A549 (cell line): ENCODE results near the gene ELP5. TPM values are rescaled to one million over a fixed set of nuclear protein-coding genes. Genes with fewer than 3 reads are reported as not detected.

ENCODE experiments used
- ATAC-seq, 2 experiments: fragments of 200-7000 bp in 1 of 2; fragments of >200 bp in 1 of 2; cut with Nextera tagmentation in 1 of 2; cut with Tn5 transposase in 1 of 2; 3 replicates each; pipeline versions ENCODE4 v1.8.0 to v1.9.1; 2018 to 2020; ENCODE audit warnings: mild to moderate bottlenecking in 1 of 2, moderate library complexity in 1 of 2
- CTCF ChIA-PET: fragments of 300-600 bp; sonication (Branson Sonifier 250); formaldehyde crosslinking; extraction: SDS; loops from one replicate; lab custom pipeline; 2021; ENCODE audit warnings: antibody characterized with exemption, inconsistent platforms; lab: Yijun Ruan, JAX
- POLR2A ChIA-PET: fragments of 350-600 bp; formaldehyde crosslinking; extraction: SDS; loops from one replicate; lab custom pipeline; 2021; ENCODE audit warnings: antibody characterized with exemption, inconsistent platforms; lab: Yijun Ruan, JAX
- DNase-seq, 2 experiments: peaks; one replicate each; pipeline versions ENCODE4 v3.0.0 to v3.0.0-alpha.2; 2011 to 2016; ENCODE audit warnings: low read depth in 1 of 2, low spot score in 1 of 2
- FAIRE-seq: peaks from 2 replicates; lab custom pipeline; 2011; peaks lifted over from hg19 to GRCh38; lab: Jason Lieb, UNC
- H3K27ac ChIP-seq, 2 experiments: fragments of >200 bp; sonication (Bioruptor Twin); formaldehyde crosslinking; 3 replicates each; pipeline ENCODE4 v1.5.1; 2016 to 2017
- H3K4me1 ChIP-seq: fragments of >200 bp; sonication (Bioruptor Twin); formaldehyde crosslinking; 3 replicates; pipeline ENCODE4 v1.6.1; 2016
- H3K4me2 ChIP-seq: fragments of >200 bp; sonication (Bioruptor Twin); formaldehyde crosslinking; 3 replicates; pipeline ENCODE4 v1.6.1; 2016
- H3K4me3 ChIP-seq: fragments of >200 bp; sonication (Bioruptor Twin); formaldehyde crosslinking; 3 replicates; pipeline ENCODE4 v1.5.1; 2016
- H3K9me3 ChIP-seq: fragments of >200 bp; sonication (Bioruptor Twin); formaldehyde crosslinking; 3 replicates; pipeline ENCODE4 v1.6.1; 2016
- CEBPB ChIP-seq, 2 experiments: fragments of >200 bp in 1 of 2; sonication (Bioruptor Twin) in 1 of 2; formaldehyde crosslinking in 1 of 2; IDR thresholded peaks; 2 replicates each; pipeline ENCODE4 v1.6.1; 2012 to 2016
- CHD2 ChIP-seq: fragments of 150-350 bp; IDR thresholded peaks from 2 replicates; pipeline ENCODE4 v1.6.1; 2014; ENCODE audit warnings: low read length; ENCODE audit not compliant: partially characterized antibody
- CHD4 ChIP-seq: fragments of 200-600 bp; sonication (generic); IDR thresholded peaks from 2 replicates; pipeline ENCODE4 v1.6.1; 2016; ENCODE audit warnings: antibody characterized with exemption, mild to moderate bottlenecking, borderline replicate concordance
- CTCF ChIP-seq: fragments of >200 bp; sonication (Bioruptor Twin); formaldehyde crosslinking; IDR thresholded peaks from 3 replicates; pipeline ENCODE4 v1.5.1; 2016
- E2F6 ChIP-seq: IDR thresholded peaks from 2 replicates; pipeline ENCODE4 v1.6.1; 2012; ENCODE audit warnings: low read depth, borderline replicate concordance
- EP300 ChIP-seq, 2 experiments: fragments of >200 bp; sonication (Bioruptor Twin); formaldehyde crosslinking; IDR thresholded peaks; 2 replicates in 1 of 2; 3 replicates in 1 of 2; pipeline ENCODE4 v1.6.1; 2016 to 2017
- FOSL2 ChIP-seq, 2 experiments: fragments of 450-650 bp in 1 of 2; fragments of >200 bp in 1 of 2; sonication (Bioruptor Twin) in 1 of 2; formaldehyde crosslinking; IDR thresholded peaks; 2 replicates each; pipeline versions ENCODE4 v1.5.0 to v1.6.1; 2016 to 2020; ENCODE audit warnings: mild to moderate bottlenecking in 1 of 2, moderate library complexity in 1 of 2
- GATA3 ChIP-seq: IDR thresholded peaks from 2 replicates; pipeline ENCODE4 v1.6.1; 2012; ENCODE audit warnings: borderline replicate concordance
- MAX ChIP-seq: IDR thresholded peaks from 2 replicates; pipeline ENCODE4 v1.6.1; 2012
- MYC ChIP-seq: IDR thresholded peaks from 2 replicates; pipeline ENCODE4 v1.6.1; 2012; ENCODE audit warnings: mild to moderate bottlenecking, inconsistent platforms, low read length, improper control_type of control experiment, borderline replicate concordance
- RAD21 ChIP-seq, 2 experiments: fragments of >200 bp in 1 of 2; sonication (Bioruptor Twin) in 1 of 2; formaldehyde crosslinking in 1 of 2; IDR thresholded peaks in 1 of 2; conservative IDR thresholded peaks in 1 of 2; 2 replicates in 1 of 2; 3 replicates in 1 of 2; pipeline ENCODE4 v1.6.1; 2012 to 2018; ENCODE audit warnings: inconsistent platforms in 1 of 2
- REST ChIP-seq: fragments of 200-600 bp; sonication (generic); IDR thresholded peaks from 2 replicates; pipeline ENCODE4 v1.6.1; 2016; ENCODE audit warnings: antibody characterized with exemption, mild to moderate bottlenecking, moderate library complexity
- RFX5 ChIP-seq: fragments of 450-650 bp; IDR thresholded peaks from 2 replicates; pipeline ENCODE4 v1.7.1; 2014; ENCODE audit warnings: antibody characterized with exemption, mild to moderate bottlenecking, moderate library complexity
- RNF2 ChIP-seq: fragments of 200-600 bp; sonication (generic); IDR thresholded peaks from 2 replicates; pipeline ENCODE4 v1.6.1; 2016; ENCODE audit warnings: low read depth, mild to moderate bottlenecking, antibody characterized with exemption, moderate library complexity, borderline replicate concordance
- SMC3 ChIP-seq: fragments of >200 bp; sonication (Bioruptor Twin); formaldehyde crosslinking; IDR thresholded peaks from 3 replicates; pipeline ENCODE4 v1.6.1; 2018; ENCODE audit warnings: inconsistent platforms
- TFCP2L1 ChIP-seq: fragments of 250-450 bp; sonication (Bioruptor Pico); IDR thresholded peaks from 2 replicates; pipeline ENCODE4 v1.5.0; 2021; ENCODE audit warnings: mild to moderate bottlenecking
- USF2 ChIP-seq: fragments of 450-650 bp; IDR thresholded peaks from 2 replicates; pipeline ENCODE4 v1.6.1; 2014; ENCODE audit warnings: antibody characterized with exemption
- ZFP36 ChIP-seq: fragments of 450-650 bp; IDR thresholded peaks from 2 replicates; pipeline ENCODE4 v1.6.1; 2014; ENCODE audit warnings: borderline replicate concordance; ENCODE audit not compliant: partially characterized antibody
- WGBS: methylation state at CpG from one replicate; pipeline ENCODE4 v1.1.6; 2017; ENCODE audit errors: missing lambda C conversion rate; 5-methylcytosine and 5-hydroxymethylcytosine counted together
- polyA plus RNA-seq, 4 experiments: library from polyadenylated mRNA; depleted of rRNA in 3 of 4; stranded (reverse); fragments of >200 nt; fragmentation: RNase III in 1 of 4; extraction: RNeasy Plus Mini Kit Qiagen cat#74134 plus additional on column Dnase treatment in 1 of 4; gene quantifications; 2 replicates in 3 of 4; 3 replicates in 1 of 4; pipeline ENCODE4 v1.2.3, GENCODE V29; 2011 to 2017

Gene ELP5
- polyA plus RNA-seq, 2 of the 4 experiments (the other 2 are of a cell fraction): 92.1 to 133 TPM

GRCh38 chr17:7280519-7281073 is 28.6 kb downstream of the ELP5 start:
- Histone ChIP-seq H3K27ac (peak overlapping the region; percentile 47 to 74), H3K9me3 (no peaks in the 10 kb centered on the region), H3K4me3 (peak overlapping the region; percentile 46), H3K4me1 (peaks cover 11% of the 10 kb centered on the region), H3K4me2 (peak overlapping the region; percentile 95)
- ChIA-PET CTCF (interaction anchor here (0.5 to 13.5 kb wide), 46 partner anchors 10 to 930 kb away, joined by 3 to 446 read pairs (median 4); partner anchors contain the start of genes ACADVL, AURKB, CTDNEP1 and DLG4), POLR2A (interaction anchor here (1.0 to 1.2 kb wide), 6 partner anchors 12 to 60 kb away, joined by 3 to 5 read pairs (median 3); partner anchors contain the start of gene CTDNEP1)
- ATAC-seq: peak; percentile 80 to 88
- peak; percentile 90 to 96 for DNase-seq
- 2% methylated on average over 29 of the region's 29 CpGs for WGBS
- TF ChIP-seq MYC (0 out of 2 replicates have a peak, but pooled peaks have one; percentile 56), EP300 (IDR thresholded peaks at IDR 0.05) (no peak), E2F6 (peak; percentile 59), RFX5 (no peak), MAX (peak; percentile 84; the same call in 1 of the 2 replicates), GATA3 (peak; percentile 37; the same call in 1 of the 2 replicates), RNF2 (no peak), CTCF (peak; percentile 97), RAD21 (conservative IDR thresholded peaks at IDR 0.05 in 1 of 2, IDR thresholded peaks at IDR 0.05 in 1 of 2) (peak; percentile 99 to 100), SMC3 (peak; percentile 98)
- FAIRE-seq: peak; percentile 95

- H3K9me3 ChIP-seq: no peaks in the 10 kb centered on the region
- CTCF ChIA-PET: interaction anchor here (0.5 to 13.5 kb wide), 33 partner anchors 10 to 929 kb away, joined by 3 to 446 read pairs (median 4); partner anchors contain the start of genes ACADVL, AURKB, DLG4 and GABARAP
- H3K4me1 ChIP-seq: peaks cover 11% of the 10 kb centered on the region
- TF ChIP-seq MAX (peak; percentile 90), CHD2 (peak; percentile 50), MYC (peak; percentile 97; the same call in 1 of the 2 replicates), TFCP2L1 (CRISPR knock-in tag) (0 out of 2 replicates have a peak, but pooled peaks have one; percentile 66), FOSL2 (IDR thresholded peaks at IDR 0.05) (no peak), FOSL2 (CRISPR knock-in tag; IDR thresholded peaks at IDR 0.05) (0 out of 2 replicates have a peak, but pooled peaks have one; percentile 3), GATA3 (peak; percentile 3; the same call in 1 of the 2 replicates), E2F6 (peak; percentile 92), ZFP36 (no peak), USF2 (peak; percentile 59), CEBPB (IDR thresholded peaks at IDR 0.05) (no peak), REST (peak; percentile 44; the same call in 1 of the 2 replicates), RNF2 (no peak), CHD4 (no peak)
- TF ChIP-seq, all 56 proteins: peak for 9
- WGBS: 2% methylated on average over 45 of the region's 71 CpGs
- Histone ChIP-seq H3K4me3 (peak within 1 kb of the TSS; percentile 46), H3K4me2 (peak within 1 kb of the TSS; percentile 95), H3K27ac (peak within 1 kb of the TSS; percentile 47 to 74)
- FAIRE-seq: peak; percentile 67
- POLR2A ChIA-PET: interaction anchor here (0.6 to 1.2 kb wide), 8 partner anchors 12 to 106 kb away, joined by 3 to 11 read pairs (median 4); partner anchors contain the start of gene CTDNEP1
- peak; percentile 98 to 99 for DNase-seq
- peak; percentile 61 to 82 for ATAC-seq
Measured at GRCh38 chr17:7281074-7281952, 29.3 kb downstream of the ELP5 start, which contains the start of gene SLC2A4. Gene SLC2A4, plus strand, starts transcription at chr17:7281718. Its CDS starts 217 bp downstream, at chr17:7281935.
